ENCODE data around the gene RAB9B.

RAB9B gene

GRCh38 chrX:103811858-103812257 is 20.2 kb downstream of the RAB9B start:
- DNase-seq (ENCODE audit: low spot score), result no peak

- DNase-seq (ENCODE audit: low spot score), result no peak
Measured at GRCh38 chrX:103806862-103807474, 25.1 kb downstream of the RAB9B start.

- no peak for DNase-seq (ENCODE audit: low spot score)
Measured at GRCh38 chrX:103805860-103806259, 26.2 kb downstream of the RAB9B start.

- no peak for DNase-seq (ENCODE audit: low spot score)
Measured at GRCh38 chrX:103800318-103800717, 31.7 kb downstream of the RAB9B start.

- no peak for DNase-seq (ENCODE audit: low spot score)
Measured at GRCh38 chrX:103797691-103798090, 34.4 kb downstream of the RAB9B start.

- no peak for DNase-seq (ENCODE audit: low spot score)
Measured at GRCh38 chrX:103794119-103794518, 37.9 kb downstream of the RAB9B start.

- DNase-seq (ENCODE audit: low spot score), result no peak
Measured at GRCh38 chrX:103793545-103793940, 38.5 kb downstream of the RAB9B start.

GRCh38 chrX:103792916-103793544 is 39.0 kb downstream of the RAB9B start:
- no peak for DNase-seq (ENCODE audit: low spot score)

- no peak for DNase-seq (ENCODE audit: low spot score)
Measured at GRCh38 chrX:103791826-103792485, 40.1 kb downstream of the RAB9B start.

GRCh38 chrX:103791228-103791627 is 40.8 kb downstream of the RAB9B start:
- DNase-seq (ENCODE audit: low spot score), result no peak

- DNase-seq (ENCODE audit: low spot score), result peak; percentile 14
Measured at GRCh38 chrX:103789004-103789403, 43.1 kb downstream of the RAB9B start.

GRCh38 chrX:103783971-103784370 is 48.1 kb downstream of the RAB9B start:
- DNase-seq (ENCODE audit: low spot score), result no peak

GRCh38 chrX:103783196-103783595 is 48.9 kb downstream of the RAB9B start:
- no peak for DNase-seq (ENCODE audit: low spot score)

- no peak for DNase-seq (ENCODE audit: low spot score)
Measured at GRCh38 chrX:103782640-103783039, 49.4 kb downstream of the RAB9B start.

- no peak for DNase-seq (ENCODE audit: low spot score)
Measured at GRCh38 chrX:103781706-103782105, 50.4 kb downstream of the RAB9B start.

- no peak for DNase-seq (ENCODE audit: low spot score)
Measured at GRCh38 chrX:103781062-103781402, 51.0 kb downstream of the RAB9B start.

- no peak for DNase-seq (ENCODE audit: low spot score)
Measured at GRCh38 chrX:103780336-103781061, 51.6 kb downstream of the RAB9B start.

GRCh38 chrX:103779141-103779789 is 52.8 kb downstream of the RAB9B start:
- no peak for DNase-seq (ENCODE audit: low spot score)

- no peak for DNase-seq (ENCODE audit: low spot score)
Measured at GRCh38 chrX:103776546-103776945, 55.5 kb downstream of the RAB9B start, which contains the start of gene PLP1. Gene PLP1, plus strand, starts transcription at chrX:103776840. Its CDS starts 156 bp downstream, at chrX:103776996.

- DNase-seq (ENCODE audit: low spot score), result no peak
Measured at GRCh38 chrX:103774070-103774642, 57.9 kb downstream of the RAB9B start.

GRCh38 chrX:103773445-103773844 is 58.6 kb downstream of the RAB9B start:
- DNase-seq (ENCODE audit: low spot score), result no peak

Data from germinal center (tissue), 1 donor.